HUDEP-2 (cell line): ENCODE results near the gene CCL17.
A peak's percentile ranks its signal among the peaks of the same experiment; 100 is the strongest.
"Not testable (repeated sequence)": the region's sequence is repeated elsewhere in the genome, so short reads cannot be mapped to it uniquely, and the experiment has no call there.

Source experiments
- DNase-seq, 76 experiments: peaks; one replicate each; lab custom pipeline; 2025; ENCODE audit not compliant: unreplicated experiment in 76 of 76; lab: John Stamatoyannopoulos, UW

The CCL17 gene

GRCh38 chr16:57427824-57428223, 23.3 kb downstream of the CCL17 start:
- no peak for DNase-seq

DNA sequence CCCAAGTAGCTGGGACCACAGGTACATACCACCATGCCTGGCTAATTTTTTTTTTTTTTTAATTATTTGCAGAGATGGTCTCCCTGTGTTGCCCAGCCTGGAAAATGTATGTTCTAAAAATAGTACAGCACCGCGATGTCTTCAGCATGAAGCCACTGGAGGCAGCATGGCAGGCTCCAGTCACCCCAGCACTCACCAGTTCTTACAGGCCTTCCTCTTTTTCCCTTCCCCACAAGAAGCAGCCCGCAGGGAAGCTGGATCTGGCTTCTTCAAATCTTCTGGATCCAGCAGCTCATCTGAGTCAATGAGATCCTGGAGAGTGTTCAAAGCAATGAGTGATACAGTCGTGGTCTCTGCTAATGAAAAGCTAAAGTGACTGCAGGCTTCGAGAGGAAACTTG, 26.4 kb downstream of the CCL17 start:
- no peak for DNase-seq

GRCh38 chr16:57432505-57432904, 27.9 kb downstream of the CCL17 start:
- no peak for DNase-seq

DNA sequence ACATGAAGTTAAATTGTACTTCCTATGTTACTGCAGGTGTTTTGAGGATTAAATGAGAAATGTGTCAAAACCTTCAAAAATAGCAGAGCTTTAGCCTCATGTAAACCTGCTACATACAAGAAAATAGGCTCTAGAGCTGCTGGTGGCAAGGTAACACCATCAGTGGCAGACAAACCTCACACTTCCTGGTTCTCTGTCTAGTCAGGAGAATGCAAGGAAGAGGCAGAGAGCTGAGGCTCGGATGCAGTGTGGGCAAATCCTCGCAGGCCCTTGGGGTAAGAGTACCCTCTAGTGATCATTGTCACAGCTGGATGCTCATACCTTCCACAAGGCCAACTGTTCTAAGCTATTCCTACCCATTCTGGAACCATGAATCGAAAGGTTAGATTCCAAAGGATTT, 28.4 kb downstream of the CCL17 start:
- DNase-seq = no peak

GRCh38 chr16:57434003-57434402, 29.4 kb downstream of the CCL17 start:
- DNase-seq = no peak

GRCh38 chr16:57435838-57436237, 31.3 kb downstream of the CCL17 start:
- no peak for DNase-seq

- DNase-seq = not testable (repeated sequence)
These were observed 35.4 kb downstream of the CCL17 start for GRCh38 chr16:57439947-57440346.

- not testable (repeated sequence) for DNase-seq
These were observed 36.0 kb downstream of the CCL17 start for GRCh38 chr16:57440551-57440950.

GRCh38 chr16:57444711-57445110, 40.1 kb downstream of the CCL17 start:
- DNase-seq = no peak

DNA sequence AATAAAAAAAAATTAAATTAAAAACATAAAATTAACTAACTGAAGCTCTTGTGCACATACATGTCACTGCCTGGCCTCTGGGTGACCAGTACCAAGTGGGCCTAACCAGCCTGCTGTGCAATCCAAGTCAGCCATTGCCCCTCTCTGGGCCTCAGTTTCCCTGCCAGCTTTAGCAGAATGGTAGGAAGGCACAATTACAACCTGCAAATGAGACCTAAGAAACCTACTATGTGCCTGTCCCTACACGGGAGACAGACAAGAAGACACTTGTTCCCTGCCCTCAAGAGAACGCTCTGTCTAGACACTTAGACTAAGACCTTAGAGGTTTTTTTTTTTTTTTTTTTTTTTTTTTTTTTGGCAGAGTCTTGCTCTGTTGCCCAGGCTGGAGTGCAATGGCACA, 40.9 kb downstream of the CCL17 start:
- DNase-seq = no peak

DNA sequence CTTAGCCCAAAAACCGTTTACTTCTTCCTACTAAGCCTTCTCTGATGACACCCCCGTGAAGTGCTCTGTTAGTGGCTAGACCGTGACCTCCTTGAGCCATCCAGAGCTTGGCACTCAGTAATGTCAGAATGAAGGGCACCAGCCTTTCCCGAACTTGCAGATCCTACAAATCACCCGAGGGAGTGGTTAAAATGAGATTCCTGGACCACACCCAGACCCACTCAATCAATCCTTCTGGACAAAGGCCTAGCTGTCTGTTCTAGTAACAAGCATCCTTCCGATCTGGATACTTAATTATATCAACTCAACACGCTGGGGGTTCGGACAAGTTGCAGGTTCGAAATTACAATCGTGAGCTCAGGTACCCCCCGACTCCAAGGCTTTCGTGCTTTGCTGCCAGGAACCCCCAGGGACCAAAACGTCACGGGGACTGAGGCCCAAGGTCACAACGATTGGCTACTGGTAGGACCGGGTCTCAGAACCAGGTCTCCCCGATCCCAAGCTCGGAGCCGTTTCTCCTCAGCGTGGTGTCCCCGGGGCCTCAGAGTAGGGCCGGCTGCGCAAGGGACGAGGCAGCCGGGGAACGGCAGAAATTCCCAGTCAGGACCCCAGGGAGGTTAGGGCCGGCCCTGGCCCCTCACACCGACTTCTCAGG, 42.1 kb downstream of the CCL17 start:
- DNase-seq = peak in 17 of 76 experiments; percentile 6 to 47 (median 28)

DNA sequence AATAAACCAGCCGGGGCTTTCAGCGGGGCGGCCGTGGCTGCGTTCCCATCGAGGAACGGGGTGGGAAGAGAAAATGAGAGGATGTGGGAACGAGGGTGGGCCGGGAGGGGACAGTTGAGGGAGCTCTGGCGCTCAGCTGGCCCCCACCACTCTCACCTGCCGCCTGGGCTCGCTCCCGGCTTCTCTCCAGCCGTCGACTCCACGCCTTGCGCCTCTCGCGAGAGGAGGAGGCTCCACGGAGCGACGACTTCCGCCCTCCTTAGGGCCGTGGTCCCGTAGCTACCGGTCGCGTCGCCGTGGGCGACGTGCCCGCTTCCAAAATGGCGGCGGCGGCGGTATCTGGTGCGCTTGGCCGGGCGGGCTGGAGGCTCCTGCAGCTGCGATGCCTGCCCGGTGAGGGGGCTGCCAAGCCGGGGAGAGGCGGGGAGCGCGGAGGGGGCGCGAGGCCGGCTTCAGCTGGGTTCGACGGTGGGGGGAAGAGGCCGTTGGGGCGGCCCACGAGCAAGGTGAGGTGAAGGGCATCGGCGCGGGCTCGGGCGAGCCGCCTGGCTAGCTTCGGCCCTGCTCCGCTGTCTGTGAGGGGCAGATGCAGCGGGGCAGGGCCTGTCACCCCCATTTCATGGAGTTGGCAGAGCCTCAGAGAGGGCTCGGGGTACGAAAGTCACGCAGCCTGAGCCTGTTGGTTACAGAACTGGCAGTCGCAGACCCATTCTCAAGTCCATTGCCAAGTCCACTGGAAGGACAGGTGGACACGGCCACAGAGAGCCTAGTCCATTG, 42.8 kb downstream of the CCL17 start, which contains the start of the genes CIAPIN1 and COQ9:
CIAPIN1 (minus strand) TSS at position 200 of the 777 bp plus-strand sequence. CDS start 6,457 bp downstream, outside the sequence.
COQ9 (plus strand) TSS at position 294 of the 777 bp plus-strand sequence; CDS start at position 321, 27 bp downstream.
- DNase-seq = peak in 73 of 76 experiments; percentile 49 to 92 (median 83)

- no peak for DNase-seq
These were observed 47.5 kb downstream of the CCL17 start for GRCh38 chr16:57452021-57452420.

DNA sequence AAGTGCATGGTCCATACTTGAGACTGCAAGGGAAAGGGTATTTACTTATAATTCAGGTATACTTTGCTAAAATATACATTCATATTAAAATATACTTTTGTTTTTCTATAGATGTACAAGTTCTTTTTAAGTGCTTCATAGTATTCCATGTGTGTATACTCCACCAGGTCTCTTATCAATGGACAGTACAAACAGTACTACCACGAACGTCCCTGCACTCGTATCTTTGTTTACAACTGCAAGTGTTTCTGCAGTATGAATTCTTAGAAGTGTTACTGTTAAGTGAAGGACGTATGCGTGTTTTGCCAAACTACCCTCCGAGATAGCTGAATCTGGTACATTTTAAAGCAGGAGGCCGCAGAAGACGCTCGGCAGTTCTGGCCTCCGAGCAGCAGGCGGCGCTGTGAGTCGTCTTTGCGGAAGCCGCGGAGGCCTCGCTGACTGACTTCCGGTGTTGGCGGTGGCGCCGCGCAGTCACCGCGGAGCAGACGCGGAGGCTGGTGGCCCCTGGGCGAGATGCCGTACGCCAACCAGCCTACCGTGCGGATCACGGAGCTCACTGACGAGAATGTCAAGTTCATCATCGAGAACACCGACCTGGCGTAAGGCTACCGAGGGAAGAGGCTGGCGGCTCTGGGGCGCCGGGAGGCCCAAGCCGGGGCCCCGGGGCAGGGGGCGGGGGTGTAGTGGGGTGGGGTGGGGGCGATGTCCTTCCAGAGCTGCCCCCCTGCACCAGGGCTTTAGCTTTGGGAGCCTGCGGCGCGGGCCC, 57.8 kb downstream of the CCL17 start, which contains the start of gene POLR2C:
POLR2C (plus strand) TSS at position 471 of the 769 bp plus-strand sequence; CDS start at position 517, 46 bp downstream.
- DNase-seq = peak in 73 of 76 experiments; percentile 27 to 90 (median 78)

DNA sequence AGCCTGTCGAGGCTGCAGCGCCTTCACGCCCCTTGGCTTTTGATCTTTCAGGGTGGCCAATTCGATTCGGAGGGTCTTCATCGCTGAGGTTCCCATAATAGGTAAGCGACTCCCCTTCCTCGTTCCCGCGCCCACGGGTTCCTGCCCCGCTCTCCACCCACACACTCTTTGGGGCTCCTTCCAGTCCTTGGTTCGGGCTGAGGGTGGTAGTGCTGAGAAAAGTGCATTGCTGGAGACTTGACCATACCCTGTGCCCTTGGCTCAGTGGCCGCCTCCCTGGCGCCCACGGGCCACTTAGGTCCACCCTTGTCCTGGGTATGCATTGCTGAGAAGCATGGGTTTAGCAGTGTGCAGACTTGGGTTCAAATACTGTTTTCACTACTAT, 58.4 kb downstream of the CCL17 start:
- peak in 1 of 76 experiments; percentile 19 for DNase-seq

DNA sequence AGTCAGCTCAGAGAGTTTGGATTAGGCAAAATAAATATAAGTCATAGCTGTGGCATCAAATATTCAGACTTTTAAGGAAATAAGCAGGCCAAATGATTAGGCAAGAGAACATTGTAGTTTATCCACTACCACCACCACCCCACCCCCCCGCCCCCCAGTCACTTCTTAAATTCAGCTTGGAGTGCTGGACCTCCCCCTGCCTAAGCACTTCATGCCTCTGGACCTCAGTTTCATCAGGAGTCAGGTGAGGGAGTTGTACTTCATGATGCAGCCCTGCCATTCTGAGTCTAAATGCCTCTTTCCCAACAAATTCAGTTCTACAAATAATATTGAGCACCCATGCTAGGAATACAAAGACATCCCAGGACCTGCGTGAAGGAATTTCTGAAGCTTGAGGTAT, 60.0 kb downstream of the CCL17 start:
- DNase-seq = no peak
